GM18873 (cell line): ENCODE results near the gene CBLN4.

Source experiments
- ATAC-seq: cut with Tn5 transposase; IDR thresholded peaks from one replicate; pipeline ENCODE4 v1.9.1; 2021; ENCODE audit warnings: mild to moderate bottlenecking, moderate library complexity, moderate number of reproducible peaks; ENCODE audit not compliant: unreplicated experiment, low FRiP score

Gene CBLN4

GRCh38 chr20:56005389-56005715 lies at the start of gene CBLN4:
Gene CBLN4 (minus strand): TSS chr20:56005519. CDS start chr20:56004171, 1,348 bp downstream.
- ATAC-seq = no peak

DNA sequence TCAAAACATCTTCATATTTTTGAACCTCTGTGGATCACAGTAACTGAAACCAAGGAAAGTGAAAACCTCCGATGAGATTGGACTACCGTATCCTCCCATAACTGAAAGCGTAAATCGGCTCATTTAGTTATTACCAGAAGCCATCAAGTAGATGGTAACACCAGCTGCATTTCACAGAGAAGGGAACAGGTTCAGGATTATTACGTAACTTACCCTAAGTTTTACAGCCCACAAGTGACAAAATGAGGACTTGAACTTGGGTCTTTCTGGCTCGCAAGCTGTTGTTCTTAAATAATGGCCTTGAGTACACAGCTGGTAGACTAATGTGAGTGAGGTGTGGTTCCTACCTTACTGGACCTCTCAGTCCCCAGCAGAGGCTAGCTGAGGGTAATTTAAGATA lies 37.9 kb upstream of the CBLN4 start:
- no peak for ATAC-seq

- no peak for ATAC-seq
These were observed 26.9 kb upstream of the CBLN4 start for GRCh38 chr20:56032251-56032650.

- ATAC-seq = no peak
These were observed 13.4 kb upstream of the CBLN4 start for GRCh38 chr20:56018716-56019115.

DNA sequence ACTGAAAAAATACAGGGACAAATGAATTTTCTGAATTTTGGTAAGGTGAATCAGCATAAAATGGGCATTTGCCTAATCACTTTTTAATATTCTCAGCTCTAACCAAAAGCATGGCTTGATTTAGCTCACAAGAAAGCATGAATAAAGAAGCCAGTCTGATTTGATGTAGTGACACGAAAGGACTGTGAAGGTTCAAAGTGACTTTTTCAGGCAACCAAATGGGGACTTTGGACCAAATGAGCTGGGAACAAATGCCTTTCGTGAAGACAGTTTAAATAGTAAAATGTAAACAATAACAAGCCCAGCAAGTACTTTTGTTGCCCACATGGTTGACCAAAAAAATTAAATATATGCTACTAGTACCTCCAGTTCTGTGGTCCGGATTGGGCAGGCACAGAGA lies 12.9 kb upstream of the CBLN4 start:
- ATAC-seq = no peak

GRCh38 chr20:56017560-56017959 lies 12.2 kb upstream of the CBLN4 start:
- ATAC-seq = no peak

DNA sequence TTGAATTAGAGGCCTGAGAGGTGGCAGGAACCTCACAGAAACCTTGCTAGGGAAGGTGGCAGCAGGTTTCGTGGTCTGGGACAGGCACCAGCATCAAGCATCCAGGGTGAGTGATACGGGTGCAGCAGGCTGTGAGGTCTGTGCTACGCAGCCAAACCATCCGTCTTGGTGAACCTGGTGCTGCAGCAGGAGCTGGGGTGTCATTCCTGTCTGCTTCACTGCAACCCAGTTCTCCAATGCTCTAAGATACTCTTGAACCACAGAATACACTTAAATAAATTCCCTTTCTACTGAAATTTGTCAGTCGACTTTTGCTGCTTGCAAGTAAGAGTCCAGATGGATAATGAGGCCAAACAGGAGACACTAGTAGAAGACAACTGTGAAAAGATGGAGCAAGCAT lies 9.7 kb upstream of the CBLN4 start:
- no peak for ATAC-seq

- ATAC-seq = no peak
These were observed 8.8 kb upstream of the CBLN4 start for GRCh38 chr20:56014151-56014550.

- ATAC-seq = no peak
These were observed 519 bp downstream of the CBLN4 start for GRCh38 chr20:56004611-56005388.

DNA sequence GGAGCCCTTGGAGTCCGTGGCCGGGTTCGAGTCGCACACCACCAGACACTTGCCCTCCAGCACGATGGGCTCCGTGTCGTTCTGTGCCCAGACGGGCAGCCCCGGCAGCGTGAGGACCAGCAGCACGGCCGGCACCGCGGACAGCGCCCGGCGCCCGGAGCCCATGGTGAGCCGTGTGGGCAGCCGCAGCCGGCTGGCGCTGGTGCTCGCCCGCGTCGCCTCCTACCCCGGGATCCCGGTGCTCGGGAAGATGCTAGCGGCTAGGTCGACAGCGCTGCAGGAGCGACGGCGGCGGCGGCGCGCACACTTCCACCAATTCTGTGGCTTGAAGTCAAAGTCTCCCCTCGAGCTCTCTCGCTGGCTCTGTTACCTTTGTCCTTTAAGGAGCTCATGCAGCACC lies 1.3 kb downstream of the CBLN4 start:
- ATAC-seq = no peak

DNA sequence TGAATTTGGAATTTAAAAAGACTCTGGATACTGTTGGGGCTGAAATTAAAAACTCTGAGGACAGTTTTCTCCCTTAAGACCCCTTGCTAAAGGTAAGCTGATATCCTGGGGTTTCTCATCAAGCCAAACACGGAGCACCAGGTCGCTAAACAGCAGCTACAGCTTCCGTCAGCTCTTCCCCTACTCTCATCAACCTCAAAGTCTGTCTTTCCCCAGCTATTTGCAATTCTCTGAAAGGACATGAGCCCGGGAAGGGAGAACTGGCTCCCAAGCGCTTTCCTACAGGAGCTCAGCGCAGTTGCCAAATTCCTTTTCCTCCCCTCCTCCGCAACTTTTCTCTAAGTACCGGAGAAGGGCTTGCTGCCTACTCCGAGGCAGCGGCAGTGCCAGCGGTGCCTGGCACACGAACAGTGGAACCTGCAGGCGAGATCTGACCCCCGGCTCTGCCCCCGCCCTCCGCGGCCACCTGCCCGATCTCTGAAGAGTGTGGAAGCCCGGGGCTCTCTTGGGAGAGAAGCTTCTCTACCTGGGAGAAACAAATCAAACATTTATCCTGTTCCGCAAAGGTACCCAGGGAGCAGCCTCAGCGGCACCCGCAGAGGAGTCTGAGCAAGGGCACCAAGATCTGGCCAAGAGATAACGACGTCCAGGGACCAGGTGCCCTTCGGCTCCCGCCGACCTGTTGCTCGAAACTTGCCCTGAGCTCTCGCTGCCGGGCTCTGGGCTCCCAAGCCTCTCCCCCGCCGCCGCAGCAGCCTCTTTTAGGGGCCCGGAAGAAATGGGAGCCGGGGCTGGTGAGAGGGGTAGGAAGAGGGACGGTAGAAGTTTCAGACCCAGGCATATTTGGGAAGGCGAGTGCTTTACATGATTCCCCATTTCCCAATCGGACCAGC lies 2.2 kb downstream of the CBLN4 start:
- no peak for ATAC-seq

DNA sequence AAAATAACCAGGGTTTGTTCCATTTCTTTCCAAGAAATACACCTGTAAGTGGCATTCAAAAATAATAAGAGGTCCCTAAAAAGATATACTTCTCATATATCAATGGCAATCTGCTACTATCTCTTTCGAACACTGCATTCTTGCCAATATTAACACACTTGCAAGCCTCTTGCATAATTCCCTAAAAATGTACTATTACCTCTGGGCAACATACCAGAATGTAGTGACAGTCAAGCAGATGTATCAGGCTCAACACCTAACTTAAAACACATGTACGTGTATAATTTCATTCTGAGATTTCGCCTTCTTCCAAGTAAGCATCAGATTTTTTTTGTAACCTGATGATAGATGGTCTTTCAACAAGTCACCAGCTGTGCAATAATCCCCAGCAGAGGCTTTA lies 3.4 kb downstream of the CBLN4 start:
- no peak for ATAC-seq

DNA sequence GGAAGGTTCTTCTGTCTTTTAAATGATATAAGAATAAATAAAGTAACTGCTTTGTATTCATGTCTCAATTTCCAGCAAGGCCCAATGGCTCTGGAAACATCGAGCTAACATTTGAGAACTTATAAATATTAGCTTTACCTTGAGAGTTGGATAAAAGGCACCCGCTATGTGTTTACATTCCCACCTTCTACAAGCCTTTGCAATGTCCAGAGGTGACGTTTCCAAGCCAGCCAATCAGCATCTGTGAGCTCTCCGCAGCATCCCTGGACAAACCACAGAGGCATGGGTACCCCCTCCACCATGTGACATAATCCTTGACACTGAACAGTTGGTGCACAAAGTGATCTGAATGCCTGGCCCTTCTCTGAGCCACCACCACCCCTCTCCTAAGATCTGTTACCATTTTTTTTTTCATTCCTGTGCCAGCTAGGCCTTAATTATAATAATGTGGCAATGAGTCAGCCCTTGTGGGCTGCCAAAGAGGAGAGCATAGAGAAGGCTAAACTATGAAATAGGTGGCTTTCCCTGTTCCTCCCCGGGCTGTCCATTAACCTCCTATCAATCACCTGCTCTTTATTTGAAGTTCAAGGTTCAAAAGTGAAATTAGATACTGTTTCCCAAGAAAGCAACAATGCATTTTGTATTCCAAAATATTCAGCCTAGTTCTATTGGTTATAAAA lies 4.1 kb downstream of the CBLN4 start:
- ATAC-seq = no peak

DNA sequence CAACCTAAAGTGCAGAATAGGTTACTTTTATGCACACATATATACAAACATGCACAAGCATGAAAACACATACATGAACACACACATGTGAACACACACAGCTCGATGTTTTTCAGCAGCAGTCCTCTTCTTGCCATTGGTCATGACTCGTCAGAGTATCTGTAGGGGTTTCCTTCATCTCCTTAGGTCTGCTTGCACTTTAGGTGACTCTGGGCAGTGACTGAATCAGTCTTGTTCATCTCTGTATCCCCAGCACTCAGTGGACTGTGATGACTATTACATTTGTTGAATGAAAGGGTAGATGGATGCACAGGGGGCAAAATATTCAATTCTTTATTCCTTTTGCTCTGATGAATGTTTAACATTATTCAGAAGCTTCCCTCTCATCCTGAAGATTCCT lies 26.8 kb downstream of the CBLN4 start:
- no peak for ATAC-seq

GRCh38 chr20:55977690-55978459 lies 27.4 kb downstream of the CBLN4 start:
- no peak for ATAC-seq

DNA sequence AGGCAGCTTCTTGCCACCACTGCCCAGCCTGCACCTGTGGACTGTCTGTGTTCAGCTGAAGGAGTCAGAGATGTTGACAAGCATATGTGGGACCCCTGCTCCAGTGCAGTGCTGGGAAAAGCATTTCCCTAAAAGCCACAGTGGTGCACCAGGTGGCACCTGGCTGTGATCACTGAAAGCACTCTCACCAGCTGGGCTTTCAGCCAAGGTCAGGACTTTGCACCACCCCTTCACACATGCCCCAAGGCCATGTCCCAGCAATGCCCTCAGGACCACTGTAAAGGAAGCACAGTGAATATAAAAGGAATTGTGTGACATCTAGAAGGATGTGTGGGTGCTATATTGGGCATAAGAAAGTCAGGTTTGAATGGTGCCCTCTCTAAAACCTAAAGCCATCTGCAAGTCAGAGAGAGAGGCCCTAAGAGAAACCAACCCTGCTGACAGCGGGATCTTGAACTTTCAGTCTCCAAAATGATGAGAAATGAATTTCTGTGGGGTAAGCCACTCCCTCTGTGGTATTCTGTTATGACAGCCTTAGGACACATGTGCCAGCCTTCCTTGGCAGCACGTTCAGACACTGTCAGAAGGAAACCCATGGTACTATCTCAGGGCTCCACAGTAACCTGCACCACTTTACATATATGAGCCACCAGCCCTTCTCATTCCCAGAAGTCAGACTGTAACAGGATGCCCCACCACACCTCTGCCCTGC lies 30.7 kb downstream of the CBLN4 start:
- no peak for ATAC-seq

DNA sequence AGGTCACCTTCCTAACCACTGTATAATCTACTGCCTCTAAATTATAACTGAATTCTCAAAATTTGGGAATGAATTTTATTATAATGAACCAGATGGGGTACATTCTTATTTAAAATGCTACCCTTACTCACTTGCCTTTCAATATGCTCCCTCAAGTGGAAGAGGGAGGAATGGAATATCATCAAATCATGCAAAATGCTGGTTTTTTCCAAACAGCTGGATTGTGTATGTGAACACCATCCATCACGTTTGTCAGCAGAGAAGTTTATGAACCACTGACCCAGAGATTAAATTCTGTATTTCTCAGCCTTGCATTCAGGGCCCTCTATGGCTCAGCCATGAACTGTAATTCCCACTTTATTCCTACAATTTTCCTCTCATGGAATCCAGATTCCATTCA lies 40.5 kb downstream of the CBLN4 start:
- ATAC-seq = no peak

GRCh38 chr20:55961376-55962330 lies 43.7 kb downstream of the CBLN4 start:
- ATAC-seq = no peak

- ATAC-seq = no peak
These were observed 52.1 kb downstream of the CBLN4 start for GRCh38 chr20:55953201-55953600.
